PFSK-1 (cell line): ENCODE results near the gene ARL11.

Experiments used
- FOXP2 ChIP-seq: optimal IDR thresholded peaks from 2 replicates; pipeline ENCODE3; 2011; ENCODE audit warnings: borderline replicate concordance, control low read depth, inconsistent platforms; ENCODE audit not compliant: insufficient read depth; ENCODE audit errors: extremely low read length, extremely low read depth
- POLR2AphosphoS5 ChIP-seq: IDR thresholded peaks from 2 replicates; pipeline ENCODE4 v1.6.1; 2012; ENCODE audit warnings: low read depth, mild to moderate bottlenecking, control low read depth, low read length, moderate library complexity
- SIN3A ChIP-seq: IDR thresholded peaks from 2 replicates; pipeline ENCODE4 v1.6.1; 2012; ENCODE audit warnings: mild to moderate bottlenecking, low read length, moderate library complexity, borderline replicate concordance; ENCODE audit not compliant: insufficient read depth
- TAF1 ChIP-seq: IDR thresholded peaks from 2 replicates; pipeline ENCODE4 v1.6.1; 2012; ENCODE audit warnings: low read length, control low read depth, borderline replicate concordance; ENCODE audit not compliant: insufficient read depth
- TF ChIP-seq, protein P1 (sequence below), 2 experiments: IDR thresholded peaks; 2 replicates each; pipeline versions ENCODE4 v1.6.1 to v1.8.0; 2011 to 2012; ENCODE audit warnings: low read depth in 2 of 2, low read length in 2 of 2, control low read depth in 1 of 2, inconsistent platforms in 1 of 2, mild to moderate bottlenecking in 1 of 2, moderate library complexity in 1 of 2; ENCODE audit not compliant: insufficient read depth in 1 of 2

Gene ARL11

DNA sequence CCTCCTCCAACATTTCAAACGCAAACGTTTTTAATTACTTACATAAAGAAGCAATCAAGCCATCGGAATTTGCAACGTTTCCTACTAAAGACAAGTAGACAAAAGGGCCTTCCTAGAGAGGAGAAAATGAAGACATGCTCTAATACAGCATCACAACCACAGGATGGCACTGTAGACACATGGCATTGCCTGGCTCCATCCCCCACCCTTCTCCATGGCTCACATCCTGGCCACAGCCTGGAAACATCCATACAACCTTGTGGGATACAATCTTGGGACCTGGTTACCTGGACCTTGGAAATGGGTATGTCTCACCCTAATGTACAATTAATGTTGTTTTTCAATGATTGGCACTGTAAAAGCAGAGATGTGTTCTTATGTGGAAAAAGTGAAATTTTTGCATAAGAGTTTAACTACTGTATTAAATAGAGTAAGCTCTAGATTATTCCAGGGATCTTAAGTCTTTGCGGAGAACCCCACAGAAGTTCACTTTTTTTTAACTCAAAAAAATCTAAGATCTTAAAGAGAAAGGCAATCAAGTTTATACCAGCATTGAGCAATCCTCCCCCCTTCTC is 41.5 kb downstream of the ARL11 start:
- TF ChIP-seq SIN3A (no peak), TAF1 (no peak), FOXP2 (no peak), POLR2AphosphoS5 (no peak)
- TF ChIP-seq, protein P1, sequence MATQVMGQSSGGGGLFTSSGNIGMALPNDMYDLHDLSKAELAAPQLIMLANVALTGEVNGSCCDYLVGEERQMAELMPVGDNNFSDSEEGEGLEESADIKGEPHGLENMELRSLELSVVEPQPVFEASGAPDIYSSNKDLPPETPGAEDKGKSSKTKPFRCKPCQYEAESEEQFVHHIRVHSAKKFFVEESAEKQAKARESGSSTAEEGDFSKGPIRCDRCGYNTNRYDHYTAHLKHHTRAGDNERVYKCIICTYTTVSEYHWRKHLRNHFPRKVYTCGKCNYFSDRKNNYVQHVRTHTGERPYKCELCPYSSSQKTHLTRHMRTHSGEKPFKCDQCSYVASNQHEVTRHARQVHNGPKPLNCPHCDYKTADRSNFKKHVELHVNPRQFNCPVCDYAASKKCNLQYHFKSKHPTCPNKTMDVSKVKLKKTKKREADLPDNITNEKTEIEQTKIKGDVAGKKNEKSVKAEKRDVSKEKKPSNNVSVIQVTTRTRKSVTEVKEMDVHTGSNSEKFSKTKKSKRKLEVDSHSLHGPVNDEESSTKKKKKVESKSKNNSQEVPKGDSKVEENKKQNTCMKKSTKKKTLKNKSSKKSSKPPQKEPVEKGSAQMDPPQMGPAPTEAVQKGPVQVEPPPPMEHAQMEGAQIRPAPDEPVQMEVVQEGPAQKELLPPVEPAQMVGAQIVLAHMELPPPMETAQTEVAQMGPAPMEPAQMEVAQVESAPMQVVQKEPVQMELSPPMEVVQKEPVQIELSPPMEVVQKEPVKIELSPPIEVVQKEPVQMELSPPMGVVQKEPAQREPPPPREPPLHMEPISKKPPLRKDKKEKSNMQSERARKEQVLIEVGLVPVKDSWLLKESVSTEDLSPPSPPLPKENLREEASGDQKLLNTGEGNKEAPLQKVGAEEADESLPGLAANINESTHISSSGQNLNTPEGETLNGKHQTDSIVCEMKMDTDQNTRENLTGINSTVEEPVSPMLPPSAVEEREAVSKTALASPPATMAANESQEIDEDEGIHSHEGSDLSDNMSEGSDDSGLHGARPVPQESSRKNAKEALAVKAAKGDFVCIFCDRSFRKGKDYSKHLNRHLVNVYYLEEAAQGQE (IDR thresholded peaks at IDR 0.05; ENCODE audit: insufficient read depth in 1 of 2, low read depth in 2 of 2, low read length in 2 of 2): no peak

DNA sequence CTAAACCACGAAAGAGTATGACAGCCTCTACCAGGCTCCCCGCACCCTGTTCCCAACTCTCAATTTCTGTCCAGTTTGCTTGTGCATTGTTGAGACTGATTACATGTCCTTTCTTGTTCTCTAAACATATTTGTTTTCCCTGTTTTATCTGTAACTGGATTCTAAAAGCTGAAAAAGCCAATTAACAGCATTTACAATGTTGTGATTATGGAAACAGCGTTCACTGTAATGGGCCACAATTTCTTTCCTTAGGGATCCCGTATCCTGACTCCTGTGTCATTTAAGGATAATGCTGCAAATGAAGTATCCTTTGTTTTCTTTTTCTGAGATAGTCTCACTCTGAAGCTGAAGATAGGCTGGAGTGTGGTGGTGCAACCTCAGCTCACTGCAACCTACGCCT is 42.5 kb downstream of the ARL11 start:
- TF ChIP-seq POLR2AphosphoS5: no peak
- TF ChIP-seq, protein P1 (IDR thresholded peaks at IDR 0.05; ENCODE audit: insufficient read depth in 1 of 2, low read depth in 2 of 2, low read length in 2 of 2): no peak
- TF ChIP-seq FOXP2: no peak
- TF ChIP-seq SIN3A: no peak
- no peak for TF ChIP-seq TAF1

DNA sequence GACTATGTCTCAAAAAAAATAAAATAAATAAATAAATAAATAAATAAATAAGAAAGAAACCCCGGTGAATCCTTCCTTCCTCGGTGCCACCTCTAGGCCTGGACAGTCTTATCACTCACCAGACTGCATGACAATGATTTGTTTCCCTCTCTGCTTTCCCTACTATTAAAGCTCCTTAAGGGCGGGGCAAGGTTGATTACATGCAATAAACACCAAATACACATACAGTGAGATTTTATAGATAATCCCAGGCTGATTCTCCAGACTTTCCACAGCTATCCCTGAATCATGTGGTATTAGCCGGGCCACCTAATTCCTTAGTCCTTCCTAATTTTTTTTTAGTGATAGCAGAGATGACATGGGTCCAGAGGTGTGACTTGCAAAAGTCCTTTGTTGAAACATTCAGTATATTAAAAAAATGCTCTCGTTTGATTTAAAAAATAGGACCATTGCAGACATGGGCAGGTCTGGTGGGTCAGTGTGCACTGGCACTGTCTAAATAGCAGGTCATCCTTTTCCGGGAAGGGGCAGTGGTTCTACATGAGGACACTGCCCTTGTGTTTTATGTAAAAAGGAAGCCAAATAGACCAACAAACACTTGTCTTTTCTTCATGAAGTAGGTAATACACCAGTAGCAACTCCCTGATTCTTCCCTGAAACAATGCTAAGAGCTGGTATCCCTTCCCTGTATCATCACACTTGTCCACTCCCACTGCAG is 48.4 kb downstream of the ARL11 start:
- TF ChIP-seq TAF1 (no peak), FOXP2 (no peak), POLR2AphosphoS5 (no peak), SIN3A (no peak)
- TF ChIP-seq, protein P1 (IDR thresholded peaks at IDR 0.05; ENCODE audit: insufficient read depth in 1 of 2, low read depth in 2 of 2, low read length in 2 of 2): no peak

DNA sequence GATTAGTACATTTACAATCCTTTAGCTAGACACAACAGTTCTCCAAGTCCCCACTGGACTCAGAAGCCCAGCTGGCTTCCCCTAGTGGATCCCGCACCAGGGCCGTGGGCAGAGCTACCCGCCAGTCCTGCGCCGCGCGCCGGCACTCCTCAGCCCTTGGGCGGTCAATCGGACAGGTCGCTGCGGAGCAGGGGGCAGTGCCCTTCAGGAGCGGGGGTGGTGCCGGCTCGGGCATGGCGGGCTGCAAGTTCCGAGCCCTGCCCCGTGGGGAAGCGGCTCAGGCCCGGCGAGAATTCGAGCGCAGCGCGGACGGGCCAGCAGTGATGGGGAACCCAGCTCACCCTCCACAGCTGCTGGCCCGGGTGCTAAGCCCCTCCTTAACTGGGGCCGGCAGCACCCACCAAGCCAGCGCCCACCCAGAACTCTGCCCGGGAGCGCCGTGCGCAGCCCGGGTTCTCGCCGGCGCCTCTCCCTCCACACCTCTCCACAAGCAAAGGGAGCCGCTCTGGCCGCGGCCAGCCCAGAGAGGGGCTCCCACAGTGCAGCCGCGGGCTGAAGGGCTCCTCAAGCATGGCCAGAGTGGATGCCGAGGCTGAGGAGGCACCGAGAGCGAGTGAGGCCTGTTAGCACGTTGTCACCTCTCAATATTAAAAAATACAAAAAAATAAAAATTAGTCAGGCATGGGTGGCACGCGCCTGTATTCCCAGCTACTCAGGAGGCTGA is 50.0 kb downstream of the ARL11 start:
- TF ChIP-seq, protein P1 (IDR thresholded peaks at IDR 0.05; ENCODE audit: insufficient read depth in 1 of 2, low read depth in 2 of 2, low read length in 2 of 2): no peak
- TF ChIP-seq TAF1 (no peak), POLR2AphosphoS5 (no peak), SIN3A (no peak), FOXP2 (no peak)
